ENCODE results near the gene PLEKHG3.

The PLEKHG3 gene

GRCh38 chr14:64763801-64764621 is 59.8 kb downstream of the PLEKHG3 start:
- DNase-seq (ENCODE audit: low read depth in 3 of 3): no peak

- DNase-seq (ENCODE audit: low read depth in 3 of 3): peak; percentile 30 to 60 (median 46)
Observed at GRCh38 chr14:64764641-64765520, 60.7 kb downstream of the PLEKHG3 start.

- no peak for DNase-seq (ENCODE audit: low read depth in 3 of 3)
Observed at GRCh38 chr14:64765740-64766302, 61.6 kb downstream of the PLEKHG3 start.

GRCh38 chr14:64766430-64767151 is 62.4 kb downstream of the PLEKHG3 start:
- no peak for DNase-seq (ENCODE audit: low read depth in 3 of 3)

- DNase-seq (ENCODE audit: low read depth in 3 of 3): no peak
Observed at GRCh38 chr14:64767215-64767964, 63.2 kb downstream of the PLEKHG3 start.

- no peak for DNase-seq (ENCODE audit: low read depth in 3 of 3)
Observed at GRCh38 chr14:64768401-64769095, 64.3 kb downstream of the PLEKHG3 start.

GRCh38 chr14:64769096-64770020 is 65.1 kb downstream of the PLEKHG3 start:
- DNase-seq (ENCODE audit: low read depth in 3 of 3): no peak

- no peak for DNase-seq (ENCODE audit: low read depth in 3 of 3)
Observed at GRCh38 chr14:64770751-64771150, 66.5 kb downstream of the PLEKHG3 start.

- no peak for DNase-seq (ENCODE audit: low read depth in 3 of 3)
Observed at GRCh38 chr14:64771161-64771560, 66.9 kb downstream of the PLEKHG3 start.

GRCh38 chr14:64772397-64772950 is 68.2 kb downstream of the PLEKHG3 start:
- DNase-seq (ENCODE audit: low read depth in 3 of 3): no peak

GRCh38 chr14:64773046-64773445 is 68.8 kb downstream of the PLEKHG3 start:
- DNase-seq (ENCODE audit: low read depth in 3 of 3): no peak

- DNase-seq (ENCODE audit: low read depth in 3 of 3): no peak
Observed at GRCh38 chr14:64773577-64773976, 69.4 kb downstream of the PLEKHG3 start.

GRCh38 chr14:64774272-64774671 is 70.0 kb downstream of the PLEKHG3 start:
- DNase-seq (ENCODE audit: low read depth in 3 of 3): no peak

GRCh38 chr14:64775081-64775777 is 71.0 kb downstream of the PLEKHG3 start:
- DNase-seq (ENCODE audit: low read depth in 3 of 3): no peak

- DNase-seq (ENCODE audit: low read depth in 3 of 3): no peak
Observed at GRCh38 chr14:64777461-64777860, 73.2 kb downstream of the PLEKHG3 start.

GRCh38 chr14:64778104-64778754 is 74.0 kb downstream of the PLEKHG3 start:
- DNase-seq (ENCODE audit: low read depth in 3 of 3): no peak

- no peak for DNase-seq (ENCODE audit: low read depth in 3 of 3)
Observed at GRCh38 chr14:64779472-64779871, 75.2 kb downstream of the PLEKHG3 start.

- DNase-seq (ENCODE audit: low read depth in 3 of 3): no peak
Observed at GRCh38 chr14:64782196-64782595, 78.0 kb downstream of the PLEKHG3 start.
